Naive thymus-derived CD4-positive, alpha-beta T cell (primary cell): Measurements from ENCODE around the gene UNC5CL. TPM values are rescaled to one million over a fixed set of nuclear protein-coding genes. Genes with fewer than 3 reads are reported as not detected.

Experiments
- ATAC-seq: fragments of 150-1000 bp; cut with Tn5 transposase; 2 replicates; pipeline ENCODE4 v1.10.0; 2021; ENCODE audit warnings: mild to moderate bottlenecking, moderate library complexity
- CTCF ChIA-PET: fragments of 350-600 bp; sonication (Branson Sonifier 250); formaldehyde crosslinking; loops from one replicate; lab custom pipeline; 2021; ENCODE audit warnings: antibody characterized with exemption; lab: Charles Lee
- POLR2A ChIA-PET: fragments of 350-600 bp; sonication (Branson Sonifier 250); formaldehyde crosslinking; loops from one replicate; lab custom pipeline; 2021; ENCODE audit warnings: antibody characterized with exemption, inconsistent platforms; lab: Charles Lee
- DNase-seq, 9 donors: peaks; one replicate each; pipeline versions ENCODE4 v3.0.0 to v3.0.0-alpha.2; 2020 to 2022; ENCODE audit warnings: mixed read lengths in 1 of 9
- H3K27ac ChIP-seq: one replicate; pipeline ENCODE4 v1.7.0; 2013; ENCODE audit warnings: mild to moderate bottlenecking, low read depth, low read length, moderate library complexity
- H3K27me3 ChIP-seq, 2 donors: one replicate each; pipeline ENCODE4 v1.7.0; 2013; ENCODE audit warnings: low read length in 2 of 2, mild to moderate bottlenecking in 2 of 2, moderate library complexity in 2 of 2; ENCODE audit not compliant: control insufficient read depth in 2 of 2, insufficient read depth in 2 of 2
- H3K36me3 ChIP-seq, 3 experiments: 1 replicate in 2 of 3; 2 replicates in 1 of 3; pipeline ENCODE4 v1.7.0; 2013; ENCODE audit warnings: low read length in 3 of 3, mild to moderate bottlenecking in 3 of 3, moderate library complexity in 1 of 3; ENCODE audit not compliant: insufficient read depth in 3 of 3, control insufficient read depth in 2 of 3
- H3K4me1 ChIP-seq, 2 donors: one replicate each; pipeline ENCODE4 v1.7.0; 2013; ENCODE audit warnings: low read length in 2 of 2, mild to moderate bottlenecking in 2 of 2, moderate library complexity in 1 of 2; ENCODE audit not compliant: control insufficient read depth in 2 of 2, insufficient read depth in 2 of 2
- H3K4me3 ChIP-seq: 2 replicates; pipeline ENCODE4 v1.7.0; 2013; ENCODE audit warnings: mild to moderate bottlenecking, low read length
- H3K9me3 ChIP-seq, 3 experiments: 1 replicate in 2 of 3; 2 replicates in 1 of 3; pipeline ENCODE4 v1.7.0; 2013; ENCODE audit warnings: low read length in 3 of 3; ENCODE audit not compliant: control insufficient read depth in 2 of 3
- H3K27ac Mint-ChIP-seq, 9 donors: one replicate each; pipeline ENCODE4 v1.8.0; 2020 to 2022; ENCODE audit warnings: mixed read lengths in 9 of 9, mild to moderate bottlenecking in 8 of 9, moderate library complexity in 5 of 9, inconsistent platforms in 2 of 9
- H3K27me3 Mint-ChIP-seq, 5 donors: one replicate each; pipeline ENCODE4 v1.8.0; 2021 to 2022; ENCODE audit warnings: mixed read lengths in 5 of 5, mild to moderate bottlenecking in 1 of 5
- H3K36me3 Mint-ChIP-seq, 5 donors: one replicate each; pipeline ENCODE4 v1.8.0; 2020 to 2022; ENCODE audit warnings: mixed read lengths in 5 of 5, mild to moderate bottlenecking in 3 of 5, inconsistent platforms in 1 of 5
- H3K4me1 Mint-ChIP-seq, 7 donors: one replicate each; pipeline ENCODE4 v1.8.0; 2020 to 2022; ENCODE audit warnings: mixed read lengths in 7 of 7, mild to moderate bottlenecking in 3 of 7, inconsistent platforms in 1 of 7
- H3K4me3 Mint-ChIP-seq, 10 donors: one replicate each; pipeline ENCODE4 v1.8.0; 2020 to 2022; ENCODE audit warnings: mild to moderate bottlenecking in 10 of 10, mixed read lengths in 10 of 10, moderate library complexity in 6 of 10, inconsistent platforms in 2 of 10
- H3K9me3 Mint-ChIP-seq, 11 donors: one replicate each; pipeline ENCODE4 v1.8.0; 2020 to 2022; ENCODE audit warnings: mixed read lengths in 11 of 11, mild to moderate bottlenecking in 4 of 11, inconsistent platforms in 1 of 11, moderate library complexity in 1 of 11
- intact Hi-C, 2 donors: fragments of 100-400 bp; cut with micrococcal nuclease; formaldehyde crosslinking; loops; one replicate each; pipeline ENCODE4 v1.15.1; 2023
- polyA plus RNA-seq, 2 donors: library from polyadenylated mRNA; unstranded; fragments of 300-500 nt; fragmentation: Illumina TruSeq; gene quantifications; one replicate each; pipeline ENCODE4 v1.2.3, GENCODE V29; 2021
- total RNA-seq, 6 experiments: library from RNA in 5 of 6; stranded (reverse) in 5 of 6; gene quantifications; 1 replicate in 5 of 6; 2 replicates in 1 of 6; pipeline ENCODE4 v1.2.3 and lab custom pipeline; 2021 to 2026

The UNC5CL gene
- total and polyA plus RNA-seq, 7 experiments from 2014 or later, result 0.24 to 7.2 (median 3.5) TPM

- Mint-ChIP-seq H3K4me1 (no peaks in the 10 kb centered on the region), H3K36me3 (peaks cover 0 to under 1% (median 0%) of the 10 kb centered on the region in 5 donors), H3K27ac (no peak overlapping the region), H3K4me3 (no peak overlapping the region), H3K9me3 (peaks cover 0 to 8% (median 2%) of the 10 kb centered on the region in 11 donors), H3K27me3 (peaks cover 68 to 84% (median 77%) of the 10 kb centered on the region in 5 donors)
- POLR2A ChIA-PET, result no interaction called here
- Histone ChIP-seq H3K9me3 (no peaks in the 10 kb centered on the region), H3K27me3 (no peaks in the 10 kb centered on the region), H3K4me3 (no peak overlapping the region), H3K36me3 (no peaks in the 10 kb centered on the region), H3K4me1 (no peaks in the 10 kb centered on the region), H3K27ac (no peak overlapping the region)
- no peak for DNase-seq
- CTCF ChIA-PET, result no interaction called here
- no peak for ATAC-seq
- intact Hi-C loops, result no loop called here
Observed at GRCh38 chr6:40978687-40979289, 60.2 kb downstream of the UNC5CL start.

- Histone ChIP-seq H3K4me1 (no peaks in the 10 kb centered on the region), H3K9me3 (no peaks in the 10 kb centered on the region), H3K4me3 (no peak overlapping the region), H3K27me3 (no peaks in the 10 kb centered on the region), H3K36me3 (no peaks in the 10 kb centered on the region), H3K27ac (no peak overlapping the region)
- peaks cover 63 to 76% (median 74%) of the 10 kb centered on the region in 5 donors for H3K27me3 Mint-ChIP-seq
- peaks cover 0 to 15% (median 4%) of the 10 kb centered on the region in 11 donors for H3K9me3 Mint-ChIP-seq
- ChIA-PET CTCF (no interaction called here), POLR2A (no interaction called here)
- H3K4me1 Mint-ChIP-seq, result no peaks in the 10 kb centered on the region
- no peak overlapping the region for H3K4me3 Mint-ChIP-seq
- intact Hi-C loops, result no loop called here
- H3K27ac Mint-ChIP-seq, result no peak overlapping the region
- ATAC-seq, result no peak
- DNase-seq, result no peak
- H3K36me3 Mint-ChIP-seq, result peaks cover 0 to 3% (median 0%) of the 10 kb centered on the region in 5 donors
Observed at GRCh38 chr6:40977695-40978094, 61.3 kb downstream of the UNC5CL start.

- ChIA-PET POLR2A (no interaction called here), CTCF (no interaction called here)
- H3K36me3 Mint-ChIP-seq, result peaks cover 0 to 3% (median 0%) of the 10 kb centered on the region in 5 donors
- no peaks in the 10 kb centered on the region for H3K4me1 Mint-ChIP-seq
- H3K27ac Mint-ChIP-seq, result no peak overlapping the region
- no peaks in the 10 kb centered on the region for H3K27me3 ChIP-seq
- intact Hi-C loops, result no loop called here
- ATAC-seq (no peak), DNase-seq (no peak)
- H3K9me3 Mint-ChIP-seq, result peaks cover 0 to 21% (median 6%) of the 10 kb centered on the region in 11 donors
- no peak overlapping the region for H3K4me3 Mint-ChIP-seq
- no peak overlapping the region for H3K27ac ChIP-seq
- H3K4me3 ChIP-seq, result no peak overlapping the region
- no peaks in the 10 kb centered on the region for H3K36me3 ChIP-seq
- peaks cover 62 to 77% (median 67%) of the 10 kb centered on the region in 5 donors for H3K27me3 Mint-ChIP-seq
- no peaks in the 10 kb centered on the region for H3K9me3 ChIP-seq
- H3K4me1 ChIP-seq, result no peaks in the 10 kb centered on the region
Observed at GRCh38 chr6:40977085-40977484, 61.9 kb downstream of the UNC5CL start.

Other genes with a start within 250 kb of the UNC5CL start
- not detected for gene TSPO2, start 3.2 kb upstream of the UNC5CL start, total RNA-seq
- not detected for gene TSPO2, start 3.2 kb upstream of the UNC5CL start, polyA plus RNA-seq
- not detected for gene APOBEC2, start 14.0 kb upstream of the UNC5CL start, total RNA-seq
- under 1 TPM; 0.25 to 0.83 TPM for gene APOBEC2, start 14.0 kb upstream of the UNC5CL start, polyA plus RNA-seq
- 10 to 100 TPM; 31.1 to 55.8 (median 39.9) TPM for gene OARD1, start 33.1 kb upstream of the UNC5CL start, total RNA-seq
- gene OARD1, start 33.1 kb upstream of the UNC5CL start, polyA plus RNA-seq, result 10 to 100 TPM; 44.6 to 55.8 TPM
- 10 to 100 TPM; 31.6 to 63.3 (median 35.9) TPM for gene NFYA, start 33.8 kb upstream of the UNC5CL start, total RNA-seq
- 10 to 100 TPM; 18.6 to 37.8 TPM for gene NFYA, start 33.8 kb upstream of the UNC5CL start, polyA plus RNA-seq
- 1 to 10 TPM in 1 of 5 experiments, not detected in 4; 3.2 TPM for gene TREML1, start 115.1 kb upstream of the UNC5CL start, total RNA-seq
- gene TREML1, start 115.1 kb upstream of the UNC5CL start, polyA plus RNA-seq, result not detected
- 1 to 10 TPM in 2 of 5 experiments, not detected in 3; 3.1 to 3.2 TPM for gene TREM2, start 123.9 kb upstream of the UNC5CL start, total RNA-seq
- not detected for gene TREM2, start 123.9 kb upstream of the UNC5CL start, polyA plus RNA-seq
- gene TREML2, start 161.9 kb upstream of the UNC5CL start, total RNA-seq, result 10 to 100 TPM in 1 of 5 experiments, 1 to 10 TPM in 2, under 1 TPM in 2; 0.54 to 19.8 (median 3.7) TPM
- gene TREML2, start 161.9 kb upstream of the UNC5CL start, polyA plus RNA-seq, result 1 to 10 TPM; 1.8 to 5.4 TPM
- gene TREML4, start 189.1 kb upstream of the UNC5CL start, total RNA-seq, result 1 to 10 TPM in 1 of 5 experiments, not detected in 4; 3.1 TPM
- gene TREML4, start 189.1 kb upstream of the UNC5CL start, polyA plus RNA-seq, result not detected
- 100 to 1,000 TPM in 1 of 5 experiments, 10 to 100 TPM in 1, not detected in 3; 15.9 to 251 TPM for gene TREM1, start 247.5 kb upstream of the UNC5CL start, total RNA-seq
- not detected for gene TREM1, start 247.5 kb upstream of the UNC5CL start, polyA plus RNA-seq